H9 (cell line): ENCODE measurements around the gene DNMBP. TPM values are rescaled to one million over a fixed set of nuclear protein-coding genes. Genes with fewer than 3 reads are reported as not detected.

ENCODE experiments used
- DNase-seq: peaks from one replicate; pipeline ENCODE4 v3.0.0-alpha.2; 2017
- H2AFZ ChIP-seq: one replicate; pipeline ENCODE4 v1.6.1; 2013; ENCODE audit warnings: mild to moderate bottlenecking, low read length, control low read depth, moderate library complexity
- H2AK5ac ChIP-seq: 2 replicates; pipeline ENCODE4 v1.6.1; 2013; ENCODE audit warnings: low read length, control low read depth, mixed read lengths; ENCODE audit not compliant: insufficient read length
- H2BK120ac ChIP-seq: one replicate; pipeline ENCODE4 v1.6.1; 2013; ENCODE audit warnings: low read depth, mild to moderate bottlenecking, low read length, control low read depth, inconsistent platforms; ENCODE audit not compliant: poor library complexity, severe bottlenecking
- H2BK12ac ChIP-seq: 2 replicates; pipeline ENCODE4 v1.6.1; 2013; ENCODE audit warnings: low read length, control low read depth, mixed read lengths, low read depth; ENCODE audit not compliant: insufficient read length
- H2BK15ac ChIP-seq: 2 replicates; pipeline ENCODE4 v1.6.1; 2013; ENCODE audit warnings: low read depth, low read length, control low read depth
- H2BK20ac ChIP-seq: one replicate; pipeline ENCODE4 v1.6.1; 2013; ENCODE audit warnings: low read depth, mild to moderate bottlenecking, low read length, control low read depth, inconsistent platforms; ENCODE audit not compliant: poor library complexity, severe bottlenecking
- H2BK5ac ChIP-seq: 2 replicates; pipeline ENCODE4 v1.6.1; 2013; ENCODE audit warnings: low read length, control low read depth, mixed read lengths; ENCODE audit not compliant: insufficient read length
- H3K14ac ChIP-seq: 2 replicates; pipeline ENCODE4 v1.6.1; 2013; ENCODE audit warnings: low read length, control low read depth; ENCODE audit not compliant: insufficient read depth
- H3K18ac ChIP-seq: 2 replicates; pipeline ENCODE4 v1.6.1; 2013; ENCODE audit warnings: low read depth, mild to moderate bottlenecking, mixed read lengths, low read length, control low read depth; ENCODE audit not compliant: insufficient read length
- H3K23ac ChIP-seq: 2 replicates; pipeline ENCODE4 v1.6.1; 2013; ENCODE audit warnings: low read length, control low read depth, mixed read lengths, low read depth; ENCODE audit not compliant: insufficient read length
- H3K23me2 ChIP-seq: 2 replicates; pipeline ENCODE4 v1.6.1; 2013; ENCODE audit warnings: low read depth, mild to moderate bottlenecking, mixed read lengths, low read length, control low read depth; ENCODE audit not compliant: insufficient read length, poor library complexity, severe bottlenecking
- H3K27ac ChIP-seq: 2 replicates; pipeline ENCODE4 v1.5.1; 2013; ENCODE audit warnings: low read length, control low read depth, mixed read lengths, low read depth; ENCODE audit not compliant: insufficient read length
- H3K27me3 ChIP-seq: 2 replicates; pipeline ENCODE4 v1.6.1; 2013; ENCODE audit warnings: low read length, control low read depth, inconsistent platforms; ENCODE audit not compliant: insufficient read depth
- H3K4ac ChIP-seq: 2 replicates; pipeline ENCODE4 v1.6.1; 2013; ENCODE audit warnings: low read depth, mild to moderate bottlenecking, control low read depth, inconsistent platforms, low read length, moderate library complexity
- H3K4me1 ChIP-seq: 2 replicates; pipeline ENCODE4 v1.6.1; 2013; ENCODE audit warnings: low read length, control low read depth, inconsistent platforms; ENCODE audit not compliant: insufficient read depth
- H3K4me2 ChIP-seq: 2 replicates; pipeline ENCODE4 v1.6.1; 2013; ENCODE audit warnings: low read length, control low read depth, mixed read lengths; ENCODE audit not compliant: insufficient read length, insufficient read depth
- H3K56ac ChIP-seq: 2 replicates; pipeline ENCODE4 v1.6.1; 2013; ENCODE audit warnings: low read depth, mild to moderate bottlenecking, mixed read lengths, low read length, control low read depth; ENCODE audit not compliant: insufficient read length
- H3K79me1 ChIP-seq: 2 replicates; pipeline ENCODE4 v1.6.1; 2013; ENCODE audit warnings: low read depth, mild to moderate bottlenecking, moderate library complexity, low read length, control low read depth, inconsistent platforms; ENCODE audit not compliant: insufficient read depth, poor library complexity, severe bottlenecking
- H3K79me2 ChIP-seq: 2 replicates; pipeline ENCODE4 v1.6.1; 2013; ENCODE audit warnings: low read length, control low read depth, inconsistent platforms; ENCODE audit not compliant: insufficient read depth
- H3K9ac ChIP-seq: 2 replicates; pipeline ENCODE4 v1.6.1; 2013; ENCODE audit warnings: low read length, control low read depth, mixed read lengths; ENCODE audit not compliant: insufficient read length; ENCODE audit errors: extremely low read depth
- H3K9me3 ChIP-seq: one replicate; pipeline ENCODE4 v1.6.1; 2013; ENCODE audit warnings: low read depth, low read length, inconsistent platforms; ENCODE audit not compliant: control insufficient read depth
- H3T11ph ChIP-seq: one replicate; pipeline ENCODE4 v1.6.1; 2013; ENCODE audit warnings: mild to moderate bottlenecking, low read length, control low read depth, inconsistent platforms
- H4K20me1 ChIP-seq: one replicate; pipeline ENCODE4 v1.6.1; 2013; ENCODE audit not compliant: control insufficient read depth, insufficient read length, insufficient read depth
- H4K5ac ChIP-seq: 2 replicates; pipeline ENCODE4 v1.6.1; 2013; ENCODE audit warnings: low read depth, mild to moderate bottlenecking, mixed read lengths, low read length, control low read depth; ENCODE audit not compliant: insufficient read length
- H4K8ac ChIP-seq: replicated peaks from 2 replicates; pipeline ENCODE4 v1.6.1; 2013; ENCODE audit warnings: low read length, control low read depth, mixed read lengths, low read depth; ENCODE audit not compliant: insufficient read length
- H4K91ac ChIP-seq: 2 replicates; pipeline ENCODE4 v1.6.1; 2013; ENCODE audit warnings: low read depth, mild to moderate bottlenecking, moderate library complexity, mixed read lengths, low read length, control low read depth; ENCODE audit not compliant: insufficient read length
- H3K27ac Mint-ChIP-seq, 3 experiments: 2 replicates in 2 of 3; 3 replicates in 1 of 3; pipeline ENCODE4 v1.8.0; 2020 to 2021; ENCODE audit warnings: mixed read lengths in 3 of 3, mild to moderate bottlenecking in 1 of 3, moderate library complexity in 1 of 3
- H3K27me3 Mint-ChIP-seq: 2 replicates; pipeline ENCODE4 v1.8.0; 2021; ENCODE audit warnings: low read depth, mild to moderate bottlenecking, moderate library complexity, mixed read lengths
- H3K36me3 Mint-ChIP-seq, 3 experiments: 2 replicates in 2 of 3; 3 replicates in 1 of 3; pipeline ENCODE4 v1.8.0; 2020 to 2021; ENCODE audit warnings: low read depth in 3 of 3, mixed read lengths in 3 of 3; ENCODE audit not compliant: insufficient read depth in 1 of 3
- H3K4me1 Mint-ChIP-seq, 2 experiments: 2 replicates each; pipeline ENCODE4 v1.8.0; 2020; ENCODE audit warnings: mixed read lengths in 2 of 2
- H3K4me3 Mint-ChIP-seq, 2 experiments: 2 replicates in 1 of 2; 3 replicates in 1 of 2; pipeline ENCODE4 v1.8.0; 2020 to 2021; ENCODE audit warnings: mild to moderate bottlenecking in 2 of 2, mixed read lengths in 2 of 2, moderate library complexity in 1 of 2
- H3K9me3 Mint-ChIP-seq, 2 experiments: 2 replicates in 1 of 2; 3 replicates in 1 of 2; pipeline ENCODE4 v1.8.0; 2020; ENCODE audit warnings: mild to moderate bottlenecking in 2 of 2, mixed read lengths in 2 of 2, moderate library complexity in 1 of 2
- WGBS: extraction: QIAGEN DNeasy Blood & Tissue Kit; methylation state at CpG from one replicate; pipeline ENCODE4 v1.1.7; 2013; ENCODE audit warnings: missing lambda C conversion rate, low lambda C conversion rate, mixed read lengths; ENCODE audit not compliant: insufficient read length; ENCODE audit errors: extremely low coverage; 5-methylcytosine and 5-hydroxymethylcytosine counted together
- total RNA-seq: library from RNA; stranded (reverse); gene quantifications from 2 replicates; pipeline ENCODE4 v1.2.1, GENCODE V29; 2021
- TF ChIP-seq, protein P1 (sequence below): fragments of 200-600 bp; sonication (generic); conservative IDR thresholded peaks from 3 replicates; pipeline ENCODE4 v1.8.0; 2021; ENCODE audit warnings: antibody characterized with exemption, mild to moderate bottlenecking

Gene DNMBP
- total RNA-seq, 1 experiment from 2014 or later, result 25.6 TPM

DNA sequence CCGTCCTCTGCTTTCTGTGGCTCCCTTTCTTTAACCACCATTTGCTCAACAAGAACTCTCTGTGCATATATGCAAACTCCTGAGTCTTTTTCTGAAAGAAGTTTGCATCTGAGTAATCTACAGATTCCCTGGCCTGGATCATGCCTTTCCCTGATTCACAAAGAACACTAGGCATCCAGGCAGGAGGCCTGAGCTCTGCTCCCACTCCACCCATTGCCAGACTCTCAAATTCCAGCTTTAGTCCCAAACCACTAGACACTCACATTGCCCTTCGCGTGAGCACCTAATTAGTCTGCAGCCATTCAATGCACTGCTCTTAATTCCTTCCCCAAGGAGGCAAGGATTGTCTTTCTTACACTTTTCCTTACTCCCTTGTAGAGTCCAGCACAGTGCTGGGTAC, 166.4 kb downstream of the DNMBP start:
- Histone ChIP-seq H3K14ac (no peak overlapping the region), H3K79me2 (no peaks in the 10 kb centered on the region), H3K79me1 (no peaks in the 10 kb centered on the region), H2BK5ac (no peak overlapping the region), H2BK15ac (no peak overlapping the region), H4K20me1 (no peaks in the 10 kb centered on the region), H3K23me2 (no peaks in the 10 kb centered on the region), H2BK20ac (no peak overlapping the region), H3K4me2 (no peak overlapping the region), H4K8ac (no peak overlapping the region), H3K4me1 (peaks cover 1% of the 10 kb centered on the region; the same call in 1 of the 2 replicates), H3T11ph (no peak overlapping the region), H4K91ac (no peak overlapping the region), H2AK5ac (no peak overlapping the region), H2BK120ac (no peak overlapping the region), H3K4ac (no peak overlapping the region), H2AFZ (no peak overlapping the region), H3K23ac (no peak overlapping the region), H2BK12ac (no peak overlapping the region), H3K27me3 (no peaks in the 10 kb centered on the region), H3K56ac (no peak overlapping the region), H3K18ac (no peak overlapping the region), H3K9me3 (no peaks in the 10 kb centered on the region), H3K9ac (no peak overlapping the region), H3K27ac (no peak overlapping the region), H4K5ac (no peak overlapping the region)
- no CpG with 5 or more reads among the region's 3 CpGs for WGBS
- Mint-ChIP-seq H3K9me3 (peaks cover 6% of the 10 kb centered on the region in 2 experiments), H3K4me1 (peaks cover 17 to 25% of the 10 kb centered on the region in 2 experiments), H3K27ac (peak overlapping the region; percentile 8 to 35 (median 11); a peak in 4 of 7 replicates), H3K27me3 (peaks cover 9% of the 10 kb centered on the region; the same call in 1 of the 2 replicates), H3K4me3 (no peak overlapping the region), H3K36me3 (peaks cover 0 to 5% (median 5%) of the 10 kb centered on the region in 3 experiments; a peak in 5 of 7 replicates)
- TF ChIP-seq, protein P1, sequence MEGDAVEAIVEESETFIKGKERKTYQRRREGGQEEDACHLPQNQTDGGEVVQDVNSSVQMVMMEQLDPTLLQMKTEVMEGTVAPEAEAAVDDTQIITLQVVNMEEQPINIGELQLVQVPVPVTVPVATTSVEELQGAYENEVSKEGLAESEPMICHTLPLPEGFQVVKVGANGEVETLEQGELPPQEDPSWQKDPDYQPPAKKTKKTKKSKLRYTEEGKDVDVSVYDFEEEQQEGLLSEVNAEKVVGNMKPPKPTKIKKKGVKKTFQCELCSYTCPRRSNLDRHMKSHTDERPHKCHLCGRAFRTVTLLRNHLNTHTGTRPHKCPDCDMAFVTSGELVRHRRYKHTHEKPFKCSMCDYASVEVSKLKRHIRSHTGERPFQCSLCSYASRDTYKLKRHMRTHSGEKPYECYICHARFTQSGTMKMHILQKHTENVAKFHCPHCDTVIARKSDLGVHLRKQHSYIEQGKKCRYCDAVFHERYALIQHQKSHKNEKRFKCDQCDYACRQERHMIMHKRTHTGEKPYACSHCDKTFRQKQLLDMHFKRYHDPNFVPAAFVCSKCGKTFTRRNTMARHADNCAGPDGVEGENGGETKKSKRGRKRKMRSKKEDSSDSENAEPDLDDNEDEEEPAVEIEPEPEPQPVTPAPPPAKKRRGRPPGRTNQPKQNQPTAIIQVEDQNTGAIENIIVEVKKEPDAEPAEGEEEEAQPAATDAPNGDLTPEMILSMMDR, result no peak
- no peak for DNase-seq
